HG02678 (cell line): Measurements from ENCODE around the gene ARID1B.
A peak's percentile ranks its signal among the peaks of the same experiment; 100 is the strongest.

Experiments
- ATAC-seq: cut with Tn5 transposase; IDR thresholded peaks from one replicate; pipeline ENCODE4 v1.9.1; 2021; ENCODE audit warnings: mild to moderate bottlenecking, moderate library complexity; ENCODE audit not compliant: unreplicated experiment

Gene ARID1B

GRCh38 chr6:156773935-156774852 lies 3.0 kb upstream of the ARID1B start:
- ATAC-seq, result no peak

DNA sequence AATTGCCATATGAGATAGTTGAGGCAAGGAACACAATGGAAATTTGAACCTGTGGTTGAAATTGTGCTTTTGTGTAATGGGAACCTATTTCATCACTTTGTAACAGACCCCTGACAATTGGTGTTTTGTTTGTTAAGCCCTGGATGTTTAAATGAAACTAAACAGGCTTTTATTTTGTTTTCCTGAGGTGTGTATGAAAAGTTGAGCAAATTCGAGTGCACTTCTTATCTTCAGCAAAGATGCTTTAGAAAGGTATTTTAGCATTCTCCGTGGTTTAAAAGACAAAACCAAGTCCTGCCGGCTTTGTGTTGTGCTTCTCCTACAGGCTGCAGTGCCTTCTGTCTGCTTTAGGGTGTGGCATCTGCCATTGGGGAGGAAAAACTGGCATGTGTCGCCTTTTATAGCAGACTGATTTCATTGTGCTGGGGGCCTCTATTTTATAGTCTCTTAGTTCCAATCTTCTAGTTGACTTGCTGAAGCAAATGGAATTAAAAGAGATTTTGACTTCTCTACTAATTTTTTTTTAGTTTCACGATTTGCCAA lies 2.2 kb upstream of the ARID1B start:
- no peak for ATAC-seq

DNA sequence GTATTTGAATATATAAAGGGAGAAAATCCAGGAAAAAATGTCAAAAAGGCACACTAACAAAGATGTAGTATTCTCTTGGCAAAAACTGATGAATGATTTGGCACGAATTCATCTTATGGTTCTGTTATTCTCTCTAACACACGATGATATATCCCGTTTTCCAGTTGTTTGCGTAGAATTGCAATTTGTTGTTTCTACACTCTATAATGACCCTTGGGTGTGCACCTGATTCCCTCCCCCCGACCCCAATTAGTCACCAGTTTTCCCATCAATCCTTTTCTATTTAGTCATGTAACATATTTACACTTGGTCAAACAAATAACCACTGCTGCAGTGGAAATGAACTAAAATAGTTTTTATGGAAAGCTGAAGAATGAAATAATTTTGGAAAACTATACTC lies 1.5 kb upstream of the ARID1B start:
- no peak for ATAC-seq

DNA sequence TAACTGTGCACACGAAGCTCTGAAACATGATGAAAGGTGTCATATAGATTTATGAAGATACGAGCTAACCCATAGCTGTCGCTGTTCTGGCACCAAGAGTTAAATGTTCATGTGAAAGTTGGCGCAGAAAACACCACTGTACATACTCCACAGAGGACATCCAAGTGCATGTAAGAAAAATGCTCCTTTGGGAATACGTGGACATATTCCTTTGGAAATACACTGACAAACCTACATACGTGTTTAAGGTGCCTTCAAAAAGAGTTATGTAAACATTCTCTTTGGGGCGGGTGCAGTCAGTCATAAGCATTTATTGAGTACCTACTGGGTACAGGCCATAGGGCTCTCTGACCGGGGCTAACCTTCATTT lies 723 bp upstream of the ARID1B start:
- ATAC-seq, result no peak

DNA sequence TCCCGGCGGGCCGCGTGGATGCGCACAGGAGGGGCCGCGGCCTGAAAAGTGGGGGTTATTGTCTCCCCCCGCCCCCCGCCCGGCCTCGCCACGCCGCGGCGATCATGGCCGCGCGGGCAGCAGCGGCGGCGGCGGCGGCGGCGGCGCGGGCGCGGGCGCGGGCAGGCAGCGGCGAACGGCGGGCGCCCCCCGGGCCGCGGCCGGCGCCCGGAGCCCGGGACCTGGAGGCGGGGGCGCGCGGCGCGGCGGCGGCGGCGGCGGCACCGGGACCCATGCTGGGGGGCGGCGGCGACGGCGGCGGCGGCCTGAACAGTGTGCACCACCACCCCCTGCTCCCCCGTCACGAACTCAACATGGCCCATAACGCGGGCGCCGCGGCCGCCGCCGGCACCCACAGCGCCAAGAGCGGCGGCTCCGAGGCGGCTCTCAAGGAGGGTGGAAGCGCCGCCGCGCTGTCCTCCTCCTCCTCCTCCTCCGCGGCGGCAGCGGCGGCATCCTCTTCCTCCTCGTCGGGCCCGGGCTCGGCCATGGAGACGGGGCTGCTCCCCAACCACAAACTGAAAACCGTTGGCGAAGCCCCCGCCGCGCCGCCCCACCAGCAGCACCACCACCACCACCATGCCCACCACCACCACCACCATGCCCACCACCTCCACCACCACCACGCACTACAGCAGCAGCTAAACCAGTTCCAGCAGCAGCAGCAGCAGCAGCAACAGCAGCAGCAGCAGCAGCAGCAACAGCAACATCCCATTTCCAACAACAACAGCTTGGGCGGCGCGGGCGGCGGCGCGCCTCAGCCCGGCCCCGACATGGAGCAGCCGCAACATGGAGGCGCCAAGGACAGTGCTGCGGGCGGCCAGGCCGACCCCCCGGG lies 637 bp downstream of the ARID1B start:
- ATAC-seq, result peak; percentile 14

- no peak for ATAC-seq
These were observed 1.5 kb downstream of the ARID1B start for GRCh38 chr6:156778454-156779205.

DNA sequence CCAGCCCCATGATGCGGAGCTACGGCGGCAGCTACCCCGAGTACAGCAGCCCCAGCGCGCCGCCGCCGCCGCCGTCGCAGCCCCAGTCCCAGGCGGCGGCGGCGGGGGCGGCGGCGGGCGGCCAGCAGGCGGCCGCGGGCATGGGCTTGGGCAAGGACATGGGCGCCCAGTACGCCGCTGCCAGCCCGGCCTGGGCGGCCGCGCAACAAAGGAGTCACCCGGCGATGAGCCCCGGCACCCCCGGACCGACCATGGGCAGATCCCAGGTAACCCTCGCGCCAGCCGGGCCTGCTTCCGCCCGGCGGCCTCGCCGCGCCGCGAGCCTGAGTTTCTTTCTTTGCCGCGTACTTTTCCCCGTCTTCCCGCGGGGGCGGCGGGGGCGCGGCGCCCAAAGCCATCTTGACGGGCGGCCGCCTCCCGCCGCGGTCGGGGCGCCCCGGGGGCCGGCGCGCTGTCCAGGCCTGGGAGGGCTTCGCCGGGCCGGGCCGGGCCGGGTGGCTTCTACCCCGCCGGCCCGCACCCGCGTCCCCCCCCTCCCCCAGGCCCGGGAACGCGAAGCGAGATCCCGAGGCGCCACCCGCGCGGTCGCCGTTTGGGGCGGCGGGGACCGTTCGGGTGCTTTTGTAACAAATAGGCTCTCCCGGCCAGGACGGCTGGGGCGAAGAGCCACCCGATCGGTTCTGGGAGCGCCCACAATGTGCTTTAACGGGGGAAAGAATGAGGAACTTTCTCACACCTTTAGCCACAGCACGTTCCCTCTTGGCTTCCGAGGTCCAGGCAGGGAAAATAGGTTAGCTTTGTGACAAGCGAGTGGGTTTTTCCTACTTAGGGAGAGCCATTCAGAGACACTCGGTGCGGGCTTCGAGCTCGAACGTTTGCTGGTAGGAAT lies 2.3 kb downstream of the ARID1B start:
- ATAC-seq, result no peak

GRCh38 chr6:156780102-156780641 lies 3.0 kb downstream of the ARID1B start:
- ATAC-seq, result peak; percentile 52

DNA sequence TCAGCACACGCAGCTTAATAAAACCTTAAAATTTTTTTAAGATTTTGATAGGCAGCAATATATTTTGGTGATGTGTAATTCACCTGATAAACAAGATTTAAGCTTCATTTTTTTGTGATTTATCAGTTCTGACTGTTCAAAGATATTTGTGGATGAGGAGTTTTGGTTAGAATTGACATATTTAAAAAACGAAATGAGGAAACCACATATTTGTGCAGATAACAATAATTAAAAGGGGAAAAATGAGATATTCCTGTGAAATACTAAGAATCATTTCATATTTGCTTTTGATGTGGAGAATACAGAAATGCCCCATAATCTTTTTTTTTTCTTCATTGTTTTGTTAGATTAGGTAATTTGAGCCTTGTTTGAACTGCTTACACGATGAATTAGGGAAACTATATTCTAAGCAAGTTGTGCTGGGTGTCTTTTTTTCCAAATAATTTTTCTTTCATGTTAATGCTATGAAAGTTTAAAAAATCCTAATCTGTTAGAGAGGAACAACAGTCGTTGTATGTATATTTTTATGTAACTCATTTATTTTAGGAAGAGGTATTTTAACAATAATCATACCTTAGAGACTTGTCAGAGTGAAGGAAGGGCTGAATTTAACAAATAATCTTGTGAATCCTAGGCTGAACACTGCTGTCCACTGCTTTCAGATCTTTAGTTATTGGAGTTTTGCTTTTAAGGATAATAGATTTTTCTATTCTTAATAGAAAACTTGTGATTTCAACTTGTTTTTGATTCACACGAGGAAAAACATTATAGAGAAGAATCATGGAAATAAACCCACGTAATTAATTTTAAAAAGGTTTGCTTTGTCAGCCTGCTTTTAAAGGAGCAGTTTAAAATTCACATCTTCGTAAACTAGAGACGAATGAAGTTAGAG lies 4.0 kb downstream of the ARID1B start:
- no peak for ATAC-seq

DNA sequence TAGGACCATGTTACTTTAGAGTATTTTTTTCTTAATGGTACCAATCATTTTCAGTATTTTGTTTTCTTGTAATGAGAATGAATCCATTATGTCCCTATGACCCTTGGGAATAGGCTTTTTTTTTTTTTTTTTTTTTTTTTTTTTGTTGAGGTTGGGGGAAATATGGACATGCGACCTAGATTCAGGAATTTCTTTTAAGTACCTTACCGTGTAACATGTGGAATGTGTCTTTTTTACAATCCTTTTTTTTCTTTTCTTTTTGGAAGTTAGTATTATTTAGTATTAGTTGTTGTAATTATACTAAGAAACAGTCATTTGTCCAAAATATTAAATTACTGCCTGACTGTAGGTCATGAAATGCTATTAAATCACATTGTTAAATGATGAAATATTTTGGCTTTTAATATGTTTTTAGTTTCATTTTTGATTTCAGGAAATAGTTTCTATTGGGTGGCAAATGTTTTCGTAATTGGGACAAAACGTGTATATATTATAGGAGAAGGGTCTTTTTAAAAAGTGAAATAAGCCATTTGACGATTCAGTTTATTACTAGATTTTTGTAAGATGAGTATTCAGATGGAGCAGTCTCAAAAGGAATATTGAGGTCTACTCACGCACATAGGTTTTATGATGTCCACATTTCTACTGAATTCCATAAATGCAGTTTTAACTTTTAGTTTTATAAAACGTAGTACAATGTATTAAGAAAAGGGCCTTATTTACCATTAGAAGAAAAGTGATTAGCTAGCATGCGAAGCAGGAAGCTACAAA lies 4.9 kb downstream of the ARID1B start:
- ATAC-seq, result no peak

DNA sequence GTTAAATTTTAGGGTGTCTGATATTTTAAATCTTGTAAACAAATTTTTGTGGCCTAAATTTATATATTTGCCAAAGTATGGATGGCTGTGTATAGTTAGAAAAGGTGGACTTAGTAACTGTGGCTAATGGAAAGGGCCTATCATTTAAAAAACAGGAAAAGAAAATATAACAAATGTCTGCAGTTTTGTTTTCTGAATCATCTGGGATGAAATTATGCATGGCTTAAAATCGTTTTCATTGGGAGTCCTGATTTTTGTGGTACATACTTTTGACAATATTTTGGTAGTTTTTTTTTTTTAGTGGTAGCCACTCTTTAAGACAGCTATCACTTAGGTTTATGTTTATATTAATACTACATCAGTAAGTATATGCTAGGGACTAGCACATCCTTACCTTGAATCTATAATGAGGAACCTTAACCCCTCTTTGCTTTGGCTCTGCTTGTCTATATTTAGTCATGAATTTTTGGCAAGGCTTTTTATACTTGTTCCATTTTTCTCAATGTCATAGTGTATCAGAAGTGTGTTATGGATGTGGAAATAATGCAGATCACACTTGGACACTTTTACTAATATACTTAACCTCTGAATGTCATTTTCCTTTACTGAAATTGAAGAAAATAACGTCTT lies 5.6 kb downstream of the ARID1B start:
- ATAC-seq, result no peak

DNA sequence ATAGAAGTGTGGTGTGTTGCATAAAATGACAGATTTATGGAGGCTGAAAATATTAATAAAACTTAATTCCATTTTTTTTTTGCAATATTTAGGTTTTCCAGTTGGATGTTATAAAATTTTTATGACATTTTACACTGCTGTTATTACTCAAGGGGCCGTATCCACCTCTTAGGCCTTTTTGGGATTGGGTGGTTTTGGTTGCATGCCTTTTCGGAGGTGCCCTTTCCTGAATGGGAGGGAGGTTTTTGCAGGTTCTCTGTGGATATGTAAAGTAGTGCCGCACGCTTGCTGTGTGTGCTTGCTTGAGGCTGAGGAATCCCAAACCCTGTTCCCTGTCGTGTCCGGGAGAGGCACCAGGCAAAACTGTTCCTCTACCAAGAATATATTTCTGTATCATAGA lies 6.8 kb downstream of the ARID1B start:
- no peak for ATAC-seq

DNA sequence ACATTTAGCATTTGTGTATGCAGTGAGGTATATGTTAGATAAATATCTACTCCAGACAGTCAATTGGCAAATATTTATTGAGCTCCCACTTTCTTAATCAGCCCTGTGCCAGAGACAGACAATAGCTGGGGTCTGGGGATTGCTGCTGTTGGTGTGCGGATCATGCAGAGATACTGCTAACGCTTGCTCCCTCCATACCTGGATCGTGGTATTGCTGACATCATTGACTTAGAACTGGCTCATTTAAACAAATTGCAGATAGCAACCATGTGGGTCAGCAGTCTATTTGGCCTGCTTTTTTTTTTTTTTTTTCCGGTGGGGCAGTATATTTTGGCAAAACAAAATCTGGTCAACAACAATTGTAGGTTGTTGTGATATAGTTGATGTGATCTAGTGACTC lies 9.5 kb downstream of the ARID1B start:
- ATAC-seq, result no peak

DNA sequence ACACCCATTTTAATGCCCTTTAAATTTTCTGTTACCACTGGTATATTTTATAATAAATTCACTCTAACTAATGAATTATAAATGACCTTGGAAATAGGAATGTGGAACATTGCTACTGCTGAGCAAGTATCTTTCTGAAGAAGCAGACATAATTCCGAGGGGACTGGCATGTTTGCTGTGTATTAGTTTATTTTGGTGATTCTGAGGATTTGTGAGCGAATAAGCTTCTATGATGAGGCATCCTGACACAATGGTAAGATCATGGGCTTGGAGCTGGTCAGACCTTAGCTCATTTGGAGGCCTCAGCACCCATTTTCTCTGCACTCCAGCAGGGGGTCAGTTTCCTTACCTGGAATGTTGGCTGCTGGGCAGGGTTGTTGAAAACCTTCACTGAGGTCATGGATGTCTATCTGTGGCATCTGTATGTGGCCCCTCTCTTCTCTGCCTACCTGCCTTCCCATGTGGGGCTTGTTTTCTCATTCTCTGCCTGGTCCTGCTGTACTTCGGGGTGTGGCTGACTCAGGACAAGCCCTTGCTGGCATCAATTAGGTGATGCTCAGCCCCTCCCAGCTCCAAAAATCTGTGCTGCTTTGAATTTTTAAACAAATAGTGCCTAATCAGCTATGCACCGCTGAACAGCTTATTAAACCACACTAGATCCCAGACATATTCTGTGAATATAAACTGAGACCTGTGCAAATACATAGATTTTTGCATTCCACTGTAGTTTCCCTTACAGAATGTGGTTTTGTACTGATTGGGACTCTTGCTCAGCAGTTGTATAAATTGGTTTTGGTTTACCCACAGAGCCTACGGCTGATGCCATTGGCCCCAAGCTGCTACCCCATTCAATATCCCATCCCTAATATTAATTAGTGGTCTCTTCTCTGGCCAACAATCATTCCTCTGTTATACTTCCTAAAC lies 10.7 kb downstream of the ARID1B start:
- ATAC-seq, result no peak

GRCh38 chr6:156789081-156789943 lies 12.1 kb downstream of the ARID1B start:
- no peak for ATAC-seq
